Measurements from ENCODE around the gene ADAMTS12.
A peak's percentile ranks its signal among the peaks of the same experiment; 100 is the strongest.
"Not testable (repeated sequence)": the region's sequence is repeated elsewhere in the genome, so short reads cannot be mapped to it uniquely, and the experiment has no call there.

ADAMTS12 gene

DNA sequence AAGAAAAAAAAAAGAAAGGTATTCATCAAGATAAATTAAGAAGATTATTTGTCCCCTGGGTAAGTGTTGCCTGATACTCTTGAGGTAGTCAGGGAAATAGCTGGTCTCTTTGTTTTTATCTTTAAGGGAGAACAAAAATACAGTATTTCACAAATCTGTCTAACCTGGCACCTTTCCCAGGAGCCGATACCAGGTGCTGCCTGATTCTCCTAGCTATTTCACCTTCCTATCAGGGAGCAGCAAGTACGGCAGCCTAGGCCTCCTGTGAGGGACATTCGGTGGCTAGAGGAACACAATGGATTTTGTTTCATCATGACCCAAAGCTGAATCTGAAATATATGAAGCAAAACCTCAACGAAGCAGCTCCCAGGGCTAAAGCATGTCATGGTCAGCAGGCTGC, 365.0 kb downstream of the ADAMTS12 start:
- in situ Hi-C loops (cut with MboI; ENCODE audit: low pct_unique_long_range_greater_than_20kb, low sequenced_read_pairs), result no loop called here
- DNase-seq, result no peak

DNA sequence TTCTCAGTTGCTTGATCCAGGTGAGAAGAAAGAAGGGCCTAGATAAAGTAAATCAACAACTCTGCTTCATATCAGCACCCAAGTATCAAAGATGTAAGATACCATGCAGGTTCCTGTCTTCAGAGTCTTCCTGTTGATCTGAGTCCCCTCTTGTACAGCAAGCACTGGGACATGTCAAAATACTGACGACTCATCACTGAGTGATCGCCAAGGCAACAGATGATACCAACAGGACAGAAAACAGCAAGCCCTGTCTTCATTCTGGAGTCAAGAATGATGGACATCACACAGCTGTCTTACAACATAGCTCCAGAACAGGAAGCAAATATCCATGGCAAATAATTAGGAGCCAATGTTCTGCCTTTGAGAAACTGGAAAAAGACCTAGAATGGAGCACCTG, 367.3 kb downstream of the ADAMTS12 start:
- DNase-seq, result peak; percentile 1
- in situ Hi-C loops (cut with MboI; ENCODE audit: low pct_unique_long_range_greater_than_20kb, low sequenced_read_pairs), result no loop called here

DNA sequence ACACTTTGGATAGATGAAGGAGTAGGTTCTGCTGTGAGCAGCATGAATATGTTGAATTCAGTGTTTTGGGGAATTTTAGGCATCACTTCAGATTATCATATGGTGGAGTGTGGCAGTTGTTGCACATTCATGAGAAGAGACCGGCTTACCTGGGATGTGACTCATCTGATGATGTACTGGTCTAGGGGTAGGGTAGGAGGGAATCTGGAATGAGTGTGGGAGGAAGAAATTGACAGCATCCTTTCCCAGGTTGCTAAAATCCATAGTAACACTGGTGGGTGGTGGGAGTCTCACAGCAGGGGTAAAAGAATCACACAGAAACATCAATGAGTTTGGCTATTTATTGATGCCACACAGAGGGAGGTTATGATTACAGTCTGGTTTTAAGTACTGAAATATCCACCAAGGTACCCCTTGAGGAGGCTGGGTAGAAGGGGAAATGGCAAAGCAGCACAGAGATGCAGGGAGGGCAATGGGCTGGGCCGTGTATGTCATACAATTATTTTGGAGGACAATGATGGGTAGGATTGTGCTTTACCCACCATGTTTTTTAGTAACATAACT, 368.5 kb downstream of the ADAMTS12 start:
- in situ Hi-C loops (cut with MboI; ENCODE audit: low pct_unique_long_range_greater_than_20kb, low sequenced_read_pairs), result no loop called here
- DNase-seq, result no peak

DNA sequence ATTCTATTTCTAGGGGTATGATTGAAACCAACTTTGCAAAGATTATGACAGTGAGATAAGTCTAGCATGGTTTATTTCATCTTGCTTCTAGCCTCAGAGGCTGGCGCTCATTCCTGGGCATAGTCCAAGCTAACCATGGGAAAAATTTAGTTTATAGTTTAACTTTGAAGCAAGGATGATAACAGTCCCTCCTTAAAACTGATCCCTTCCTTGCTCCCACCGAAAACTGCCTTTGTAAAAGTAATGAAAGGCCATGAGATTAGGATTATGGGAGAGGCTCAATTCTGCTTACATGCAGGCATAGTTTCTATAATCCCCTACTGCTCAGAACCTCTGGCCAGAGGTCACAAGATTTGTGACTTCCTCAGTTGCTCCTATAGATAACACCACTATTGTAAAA, 375.4 kb downstream of the ADAMTS12 start:
- no peak for DNase-seq
- in situ Hi-C loops (cut with MboI; ENCODE audit: low pct_unique_long_range_greater_than_20kb, low sequenced_read_pairs), result no loop called here

DNA sequence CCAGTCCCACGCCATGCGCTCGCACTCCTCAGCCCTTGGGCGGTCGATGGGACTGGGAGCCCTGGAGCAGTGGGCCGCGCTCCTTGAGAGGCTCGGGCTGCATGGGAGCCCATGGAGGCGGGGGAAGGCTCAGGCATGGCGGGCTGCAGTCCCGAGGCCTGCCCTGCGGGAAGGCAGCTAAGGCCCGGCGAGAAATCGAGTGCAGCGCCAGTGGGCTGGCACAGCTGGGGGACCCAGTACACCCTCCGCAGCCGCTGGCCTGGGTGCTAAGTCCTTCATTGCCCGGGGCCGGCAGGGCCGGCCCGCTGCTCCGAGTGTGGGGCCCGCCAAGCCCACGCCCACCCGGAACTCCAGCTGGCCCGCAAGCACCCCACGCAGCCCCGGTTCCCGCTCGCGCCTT, 376.4 kb downstream of the ADAMTS12 start:
- DNase-seq; in situ Hi-C loops (cut with MboI; ENCODE audit: low pct_unique_long_range_greater_than_20kb, low sequenced_read_pairs): not testable (repeated sequence)

- no peak for DNase-seq
- in situ Hi-C loops (cut with MboI; ENCODE audit: low pct_unique_long_range_greater_than_20kb, low sequenced_read_pairs), result no loop called here
These were observed 378.2 kb downstream of the ADAMTS12 start for GRCh38 chr5:33513462-33514185.

- in situ Hi-C loops (cut with MboI; ENCODE audit: low pct_unique_long_range_greater_than_20kb, low sequenced_read_pairs), result no loop called here
- no peak for DNase-seq
These were observed 382.8 kb downstream of the ADAMTS12 start for GRCh38 chr5:33509036-33509435.

- no peak for DNase-seq
These were observed 384.4 kb downstream of the ADAMTS12 start for GRCh38 chr5:33507426-33507825.

DNA sequence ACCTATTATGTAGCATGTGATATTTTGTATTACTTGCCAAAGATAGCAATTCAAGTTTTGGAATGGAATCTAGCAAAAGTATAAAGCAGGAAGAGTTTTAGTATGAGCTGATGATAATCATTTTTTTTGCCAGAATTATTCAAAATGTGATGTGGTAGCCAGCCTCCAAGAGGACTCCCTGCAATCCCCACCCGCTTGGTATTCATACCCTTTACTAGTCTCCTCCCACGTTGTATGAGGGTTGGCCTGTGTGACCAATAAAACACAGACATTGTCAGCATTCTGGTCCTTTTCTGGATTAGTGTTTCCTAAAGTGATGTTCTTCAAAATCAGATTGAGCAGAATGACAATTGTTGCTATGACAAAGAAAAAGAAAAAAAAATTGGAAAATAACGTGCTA, 387.2 kb downstream of the ADAMTS12 start:
- in situ Hi-C loops (cut with MboI; ENCODE audit: low pct_unique_long_range_greater_than_20kb, low sequenced_read_pairs), result no loop called here
- DNase-seq, result no peak

More at GRCh38 chr5:33507426-33507825, 384.4 kb downstream of the ADAMTS12 start:
- in situ Hi-C loops (cut with MboI; ENCODE audit: low pct_unique_long_range_greater_than_20kb, low sequenced_read_pairs), result no loop called here

DNA sequence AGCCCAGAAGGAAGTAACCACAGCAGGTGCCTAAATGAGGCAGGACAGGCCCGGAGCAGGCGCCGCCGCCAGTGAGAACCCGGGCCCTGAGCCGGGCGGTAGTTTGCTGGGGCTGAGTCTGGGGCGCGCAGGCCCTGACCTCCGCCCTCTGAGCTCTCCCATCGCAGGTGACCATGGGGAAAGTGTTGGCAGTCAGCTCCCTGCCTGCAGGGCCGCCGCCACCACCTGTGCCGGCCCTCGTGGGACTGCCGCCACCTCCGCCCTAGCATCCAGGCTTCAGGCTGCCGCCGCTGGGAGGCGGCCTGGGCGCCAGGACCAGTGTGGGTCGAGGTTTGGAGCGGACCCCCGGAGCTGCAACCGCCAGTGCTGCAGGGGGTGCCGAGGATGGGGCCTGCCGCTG, 389.9 kb downstream of the ADAMTS12 start:
- DNase-seq, result no peak
- in situ Hi-C loops (cut with MboI; ENCODE audit: low pct_unique_long_range_greater_than_20kb, low sequenced_read_pairs), result no loop called here

DNA sequence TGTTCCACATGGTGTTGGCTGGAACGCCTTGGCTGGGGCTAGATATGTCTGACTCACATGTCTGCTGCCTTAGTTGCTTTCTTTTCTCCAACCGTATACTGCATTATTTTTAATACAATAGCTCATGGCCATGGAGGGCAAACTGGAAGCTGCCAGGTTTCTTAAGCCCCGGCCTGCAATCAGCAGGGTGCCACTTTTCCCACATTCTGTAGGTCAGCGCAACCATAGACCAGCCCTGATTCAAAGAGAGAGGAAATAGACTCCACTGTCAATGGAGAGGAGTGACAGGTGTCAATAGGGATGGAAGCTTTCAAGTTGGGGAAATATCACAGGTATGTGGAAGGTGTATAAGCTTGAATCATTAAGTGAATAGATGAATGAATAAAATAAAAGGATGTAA, 390.5 kb downstream of the ADAMTS12 start:
- in situ Hi-C loops (cut with MboI; ENCODE audit: low pct_unique_long_range_greater_than_20kb, low sequenced_read_pairs), result no loop called here
- DNase-seq, result no peak

GRCh38 chr5:33494466-33494865, 397.3 kb downstream of the ADAMTS12 start:
- in situ Hi-C loops (cut with MboI; ENCODE audit: low pct_unique_long_range_greater_than_20kb, low sequenced_read_pairs), result no loop called here
- DNase-seq, result no peak

DNA sequence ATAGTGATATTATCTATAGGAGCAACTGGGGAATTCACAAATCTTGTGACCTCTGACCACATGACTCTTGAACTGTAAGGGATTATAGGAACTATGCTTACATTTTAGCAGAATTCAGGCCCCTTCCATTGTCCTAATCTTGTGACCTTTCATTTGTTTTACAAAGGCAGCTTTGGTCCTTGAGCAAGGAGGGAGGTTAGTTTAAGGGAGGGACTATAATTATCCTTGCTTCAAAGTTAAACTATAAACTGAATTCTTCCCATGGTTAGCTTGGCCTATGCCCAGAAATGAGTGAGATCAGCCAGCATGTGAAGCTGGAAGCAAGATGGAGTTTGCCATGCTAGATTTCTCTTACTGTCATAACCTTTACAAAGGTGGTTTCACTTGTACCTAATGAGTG, 399.8 kb downstream of the ADAMTS12 start:
- no peak for DNase-seq
- in situ Hi-C loops (cut with MboI; ENCODE audit: low pct_unique_long_range_greater_than_20kb, low sequenced_read_pairs), result no loop called here

DNA sequence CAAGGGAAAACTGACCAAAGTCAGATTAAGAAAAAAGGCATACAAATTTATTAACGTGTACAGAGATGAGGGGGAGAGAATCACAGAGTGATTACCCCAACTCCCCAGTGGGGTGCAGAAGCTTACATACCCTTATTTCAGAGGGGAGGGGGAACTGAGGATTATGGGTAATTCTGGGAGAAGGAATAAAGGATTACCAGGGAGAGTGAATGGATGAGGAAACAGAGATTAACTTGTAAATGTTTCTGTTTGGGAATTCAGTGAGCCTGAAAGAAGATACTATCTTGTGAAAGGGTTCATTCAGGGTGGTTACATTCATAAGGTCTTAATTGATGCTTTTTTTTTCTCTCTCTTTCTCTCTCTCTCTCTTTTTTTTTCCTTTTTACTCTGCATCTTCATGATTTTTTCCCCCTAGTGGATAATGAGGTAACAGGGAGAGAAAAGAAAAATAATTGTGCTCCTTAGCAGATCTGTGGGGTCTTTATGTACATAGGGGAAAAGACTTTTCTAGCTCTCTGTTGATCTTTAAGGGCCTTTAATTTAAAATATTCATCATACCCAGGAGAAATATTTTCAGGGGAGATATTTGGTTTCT, 401.6 kb downstream of the ADAMTS12 start:
- DNase-seq, result no peak
- in situ Hi-C loops (cut with MboI; ENCODE audit: low pct_unique_long_range_greater_than_20kb, low sequenced_read_pairs), result no loop called here

DNA sequence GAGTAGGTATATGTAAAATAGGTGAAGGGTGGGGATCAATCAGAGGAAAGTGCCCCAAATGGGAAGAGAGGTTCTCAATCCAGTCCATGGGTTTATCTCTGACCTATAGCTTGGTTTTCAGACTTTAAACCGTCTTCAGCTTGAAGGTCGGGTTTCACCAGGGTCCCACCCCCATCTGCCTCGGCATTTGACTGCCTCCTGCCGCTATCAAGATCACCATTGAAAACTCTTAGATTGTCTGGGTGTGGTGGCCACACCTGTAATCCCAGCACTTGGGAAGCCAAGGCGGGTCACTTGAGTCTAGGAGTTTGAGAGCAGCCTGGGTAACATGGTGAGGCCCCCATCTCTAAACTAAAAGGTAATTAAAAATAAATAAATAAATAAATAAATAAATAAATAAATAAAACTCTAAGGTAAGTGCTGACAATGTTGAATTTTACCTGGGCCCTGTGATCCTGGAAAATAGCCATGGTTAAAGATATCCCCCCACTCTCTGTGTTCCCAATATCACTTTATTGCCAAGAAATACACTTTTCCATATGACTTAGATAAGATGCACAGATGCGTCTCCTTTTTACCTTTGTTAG, 402.2 kb downstream of the ADAMTS12 start:
- no peak for DNase-seq
- in situ Hi-C loops (cut with MboI; ENCODE audit: low pct_unique_long_range_greater_than_20kb, low sequenced_read_pairs), result no loop called here

DNA sequence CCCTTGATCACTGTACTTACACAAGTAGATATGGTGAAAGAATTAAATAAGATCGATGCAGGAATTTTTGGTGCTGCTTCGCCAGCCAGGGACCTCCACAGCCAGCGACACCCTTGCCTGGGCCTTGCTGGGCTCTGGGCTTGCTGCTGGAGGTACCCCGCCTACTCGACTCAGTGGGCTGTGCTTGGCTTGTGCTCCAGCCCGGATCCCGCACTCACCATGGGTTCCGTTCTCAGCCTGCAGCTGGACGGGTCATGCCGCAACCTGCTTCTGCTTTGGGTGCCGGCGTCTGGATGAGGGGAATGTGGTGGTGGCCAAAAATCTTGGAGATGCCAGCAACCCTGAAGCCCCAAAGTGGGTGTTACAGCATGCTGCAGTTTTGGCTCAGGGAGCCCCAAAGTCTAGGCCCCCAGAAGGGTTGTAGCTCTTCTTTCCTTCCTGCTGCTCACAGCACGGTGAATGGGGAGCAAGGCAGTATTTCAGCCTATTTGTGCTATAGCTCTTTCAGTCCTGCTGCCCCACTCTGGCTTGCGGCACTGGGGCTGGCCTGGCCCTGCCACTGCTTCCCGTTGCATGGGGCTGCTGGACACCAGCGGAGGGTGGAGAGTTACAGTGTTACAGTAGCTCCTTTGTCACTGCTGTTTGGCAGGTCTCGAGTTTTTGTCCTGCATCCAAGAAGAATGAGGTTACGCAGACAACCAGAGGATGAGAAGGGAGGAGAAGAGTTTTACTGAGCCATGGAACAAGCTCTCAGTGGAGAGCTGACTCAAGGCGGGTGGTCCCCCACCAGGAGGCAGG, 403.0 kb downstream of the ADAMTS12 start:
- in situ Hi-C loops (cut with MboI; ENCODE audit: low pct_unique_long_range_greater_than_20kb, low sequenced_read_pairs), result no loop called here
- no peak for DNase-seq

GRCh38 chr5:33487236-33487635, 404.6 kb downstream of the ADAMTS12 start:
- DNase-seq, result no peak
- in situ Hi-C loops (cut with MboI; ENCODE audit: low pct_unique_long_range_greater_than_20kb, low sequenced_read_pairs), result no loop called here

GRCh38 chr5:33482335-33482734, 409.5 kb downstream of the ADAMTS12 start:
- DNase-seq, result no peak
- in situ Hi-C loops (cut with MboI; ENCODE audit: low pct_unique_long_range_greater_than_20kb, low sequenced_read_pairs), result no loop called here

DNA sequence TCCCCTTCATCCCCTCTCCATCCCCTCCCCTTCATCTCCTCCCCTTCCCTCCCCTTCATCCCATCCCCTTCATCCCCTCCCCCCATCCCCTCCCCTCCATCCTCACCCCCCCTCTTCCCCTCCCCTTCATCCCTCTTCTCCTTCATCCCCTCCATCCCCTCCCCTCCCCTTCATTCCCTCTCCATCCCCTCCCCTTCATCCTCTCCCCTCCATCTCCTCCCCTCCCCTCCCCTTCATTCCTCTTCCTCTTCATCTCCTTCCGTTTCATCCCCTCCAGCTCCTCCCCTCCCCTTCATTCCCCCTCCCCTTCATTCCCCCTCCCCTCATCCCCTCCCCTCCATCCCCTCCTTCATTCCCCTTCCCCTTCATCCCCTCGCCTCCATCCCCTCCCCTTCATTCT, 410.9 kb downstream of the ADAMTS12 start:
- in situ Hi-C loops (cut with MboI; ENCODE audit: low pct_unique_long_range_greater_than_20kb, low sequenced_read_pairs), result no loop called here

GRCh38 chr5:33479311-33479710, 412.5 kb downstream of the ADAMTS12 start:
- DNase-seq, result no peak
- in situ Hi-C loops (cut with MboI; ENCODE audit: low pct_unique_long_range_greater_than_20kb, low sequenced_read_pairs), result no loop called here

More for the DNA sequence above, 410.9 kb downstream of the ADAMTS12 start:
- DNase-seq, result no peak

All from KBM-7 (cell line).